GM21619 (cell line): ENCODE results near the gene FARP1.
"Not testable (repeated sequence)": the region's sequence is repeated elsewhere in the genome, so short reads cannot be mapped to it uniquely, and the experiment has no call there.

Source experiments
- ATAC-seq: cut with Tn5 transposase; IDR thresholded peaks from one replicate; pipeline ENCODE4 v1.9.1; 2021; ENCODE audit not compliant: unreplicated experiment

Gene FARP1

GRCh38 chr13:98352226-98352625 is 209.3 kb downstream of the FARP1 start:
- no peak for ATAC-seq

- no peak for ATAC-seq
Observed at GRCh38 chr13:98353750-98354149, 210.9 kb downstream of the FARP1 start.

- ATAC-seq, result no peak
Observed at GRCh38 chr13:98358937-98359336, 216.0 kb downstream of the FARP1 start.

GRCh38 chr13:98360545-98360944 is 217.7 kb downstream of the FARP1 start:
- ATAC-seq, result no peak

- no peak for ATAC-seq
Observed at GRCh38 chr13:98363326-98363725, 220.4 kb downstream of the FARP1 start.

- ATAC-seq, result no peak
Observed at GRCh38 chr13:98364179-98364578, 221.3 kb downstream of the FARP1 start.

- no peak for ATAC-seq
Observed at GRCh38 chr13:98364647-98365046, 221.8 kb downstream of the FARP1 start.

- no peak for ATAC-seq
Observed at GRCh38 chr13:98365302-98365701, 222.4 kb downstream of the FARP1 start.

- ATAC-seq, result no peak
Observed at GRCh38 chr13:98366010-98366409, 223.1 kb downstream of the FARP1 start.

- ATAC-seq, result no peak
Observed at GRCh38 chr13:98366443-98366842, 223.5 kb downstream of the FARP1 start.

- ATAC-seq, result no peak
Observed at GRCh38 chr13:98366959-98367358, 224.1 kb downstream of the FARP1 start.

- no peak for ATAC-seq
Observed at GRCh38 chr13:98368019-98368418, 225.1 kb downstream of the FARP1 start.

- ATAC-seq, result not testable (repeated sequence)
Observed at GRCh38 chr13:98369520-98369919, 226.6 kb downstream of the FARP1 start.

GRCh38 chr13:98370261-98370660 is 227.4 kb downstream of the FARP1 start:
- no peak for ATAC-seq

GRCh38 chr13:98370806-98371515 is 228.1 kb downstream of the FARP1 start:
- no peak for ATAC-seq

GRCh38 chr13:98371516-98372023 is 228.7 kb downstream of the FARP1 start:
- ATAC-seq, result no peak

GRCh38 chr13:98372876-98373275 is 230.0 kb downstream of the FARP1 start:
- no peak for ATAC-seq

GRCh38 chr13:98374750-98375149 is 231.9 kb downstream of the FARP1 start:
- ATAC-seq, result no peak

GRCh38 chr13:98377635-98378378 is 234.9 kb downstream of the FARP1 start:
- ATAC-seq, result no peak

GRCh38 chr13:98384739-98385138 is 241.8 kb downstream of the FARP1 start:
- no peak for ATAC-seq

GRCh38 chr13:98385606-98386005 is 242.7 kb downstream of the FARP1 start:
- no peak for ATAC-seq

GRCh38 chr13:98386637-98387036 is 243.7 kb downstream of the FARP1 start:
- no peak for ATAC-seq
